WTC11 (cell line): Measurements from ENCODE around the gene SNAP25. TPM values are rescaled to one million over a fixed set of nuclear protein-coding genes. Genes with fewer than 3 reads are reported as not detected.
A peak's percentile ranks its signal among the peaks of the same experiment; 100 is the strongest.

Source experiments
- AR ChIP-seq: fragments of 250-450 bp; sonication (Bioruptor Pico); IDR thresholded peaks from 2 replicates; pipeline ENCODE4 v1.9.0; 2021; ENCODE audit warnings: mild to moderate bottlenecking
- ATF1 ChIP-seq: sonication (generic); formaldehyde crosslinking; IDR thresholded peaks from 2 replicates; pipeline ENCODE4 v1.8.1; 2023; ENCODE audit warnings: mild to moderate bottlenecking, moderate library complexity, missing genetic modification reagents
- CBFB ChIP-seq: sonication (generic); formaldehyde crosslinking; IDR thresholded peaks from 2 replicates; pipeline ENCODE4 v1.8.1; 2022; ENCODE audit warnings: mild to moderate bottlenecking, low read depth, missing genetic modification reagents
- CREM ChIP-seq: sonication (generic); formaldehyde crosslinking; IDR thresholded peaks from 2 replicates; pipeline ENCODE4 v1.8.1; 2022; ENCODE audit warnings: mild to moderate bottlenecking, missing genetic modification reagents, moderate library complexity
- ELF4 ChIP-seq: sonication (generic); formaldehyde crosslinking; IDR thresholded peaks from 2 replicates; pipeline ENCODE4 v1.8.1; 2022; ENCODE audit warnings: low read depth, mild to moderate bottlenecking, moderate library complexity, missing genetic modification reagents
- ESRRA ChIP-seq: sonication (generic); formaldehyde crosslinking; IDR thresholded peaks from 2 replicates; pipeline ENCODE4 v1.8.1; 2022; ENCODE audit warnings: mild to moderate bottlenecking, missing genetic modification reagents, borderline replicate concordance
- GABPB1 ChIP-seq: sonication (generic); formaldehyde crosslinking; IDR thresholded peaks from 2 replicates; pipeline ENCODE4 v1.8.1; 2023; ENCODE audit warnings: mild to moderate bottlenecking, missing genetic modification reagents
- IRF2 ChIP-seq: sonication (generic); formaldehyde crosslinking; IDR thresholded peaks from 2 replicates; pipeline ENCODE4 v1.8.0; 2022; ENCODE audit warnings: low read depth, missing genetic modification reagents, borderline replicate concordance
- JAZF1 ChIP-seq: fragments of 250-450 bp; sonication (Bioruptor Pico); IDR thresholded peaks from 2 replicates; pipeline ENCODE4 v1.9.0; 2021; ENCODE audit warnings: moderate library complexity, mild to moderate bottlenecking, inconsistent platforms
- MXD4 ChIP-seq: fragments of 250-450 bp; sonication (Bioruptor Pico); IDR thresholded peaks from 2 replicates; pipeline ENCODE4 v1.8.0; 2021; ENCODE audit warnings: mild to moderate bottlenecking, moderate library complexity, borderline replicate concordance
- MYBL2 ChIP-seq: sonication (generic); formaldehyde crosslinking; IDR thresholded peaks from 2 replicates; pipeline ENCODE4 v1.8.1; 2023; ENCODE audit warnings: mild to moderate bottlenecking, moderate library complexity, missing genetic modification reagents
- NR1H2 ChIP-seq: sonication (generic); formaldehyde crosslinking; IDR thresholded peaks from 2 replicates; pipeline ENCODE4 v1.9.0; 2021; ENCODE audit warnings: mild to moderate bottlenecking, moderate library complexity, missing genetic modification reagents
- NR2C2 ChIP-seq: sonication (generic); formaldehyde crosslinking; IDR thresholded peaks from 2 replicates; pipeline ENCODE4 v1.8.0; 2022; ENCODE audit warnings: mild to moderate bottlenecking, missing genetic modification reagents
- PRRX2 ChIP-seq: fragments of 250-450 bp; sonication (Bioruptor Pico); IDR thresholded peaks from 2 replicates; pipeline ENCODE4 v1.8.0; 2021; ENCODE audit warnings: mild to moderate bottlenecking
- SMAD3 ChIP-seq: sonication (generic); formaldehyde crosslinking; IDR thresholded peaks from 2 replicates; pipeline ENCODE4 v1.8.0; 2022; ENCODE audit warnings: missing genetic modification reagents, mild to moderate bottlenecking, borderline replicate concordance
- SMAD4 ChIP-seq: sonication (generic); formaldehyde crosslinking; IDR thresholded peaks from 2 replicates; pipeline ENCODE4 v1.8.0; 2022; ENCODE audit warnings: mild to moderate bottlenecking, missing genetic modification reagents
- TCF7 ChIP-seq: sonication (generic); formaldehyde crosslinking; IDR thresholded peaks from 2 replicates; pipeline ENCODE4 v1.8.0; 2022; ENCODE audit warnings: mild to moderate bottlenecking, low read depth, missing genetic modification reagents, moderate library complexity
- TEAD4 ChIP-seq: sonication (generic); formaldehyde crosslinking; IDR thresholded peaks from 2 replicates; pipeline ENCODE4 v1.8.0; 2022; ENCODE audit warnings: mild to moderate bottlenecking, missing genetic modification reagents
- TP53 ChIP-seq: sonication (generic); formaldehyde crosslinking; IDR thresholded peaks from 2 replicates; pipeline ENCODE4 v1.8.1; 2023; ENCODE audit warnings: mild to moderate bottlenecking, missing genetic modification reagents
- ZNF232 ChIP-seq: sonication (generic); formaldehyde crosslinking; IDR thresholded peaks from 2 replicates; pipeline ENCODE4 v1.8.0; 2022; ENCODE audit warnings: mild to moderate bottlenecking, missing genetic modification reagents
- ZNF396 ChIP-seq: fragments of 250-450 bp; sonication (Bioruptor Pico); IDR thresholded peaks from 2 replicates; pipeline ENCODE4 v1.8.0; 2021; ENCODE audit warnings: mild to moderate bottlenecking, moderate library complexity, borderline replicate concordance
- ZNF416 ChIP-seq: fragments of 250-450 bp; sonication (Bioruptor Pico); IDR thresholded peaks from 2 replicates; pipeline ENCODE4 v1.9.0; 2021; ENCODE audit warnings: mild to moderate bottlenecking, inconsistent platforms
- ZNF671 ChIP-seq: fragments of 250-450 bp; sonication (Bioruptor Pico); IDR thresholded peaks from 2 replicates; pipeline ENCODE4 v1.8.0; 2021; ENCODE audit warnings: mild to moderate bottlenecking
- ZSCAN18 ChIP-seq: fragments of 250-450 bp; sonication (Bioruptor Pico); IDR thresholded peaks from 2 replicates; pipeline ENCODE4 v2.1.2; 2022; ENCODE audit warnings: mild to moderate bottlenecking, moderate library complexity
- total RNA-seq: library from RNA; stranded (reverse); gene quantifications from 3 replicates; pipeline ENCODE4 v1.2.3, GENCODE V29; 2021
- TF ChIP-seq, protein P1 (sequence below): sonication (generic); formaldehyde crosslinking; IDR thresholded peaks from 2 replicates; pipeline ENCODE4 v1.8.1; 2022; ENCODE audit warnings: mild to moderate bottlenecking, missing genetic modification reagents, moderate library complexity, borderline replicate concordance
- TF ChIP-seq, protein P2 (sequence below): sonication (generic); formaldehyde crosslinking; IDR thresholded peaks from 2 replicates; pipeline ENCODE4 v1.8.0; 2023; ENCODE audit warnings: mild to moderate bottlenecking, missing genetic modification reagents

The SNAP25 gene
- total RNA-seq, 1 experiment from 2014 or later, result 0.72 TPM

GRCh38 chr20:10219452-10219791 is 792 bp downstream of the SNAP25 start (continued):
- TF ChIP-seq TP53 (peak; percentile 100), JAZF1 (no peak), ATF1 (CRISPR knock-in tag) (peak; percentile 99), ELF4 (CRISPR knock-in tag) (peak; percentile 99), SMAD3 (CRISPR knock-in tag) (peak; percentile 99), PRRX2 (CRISPR knock-in tag) (no peak), ZNF416 (no peak), TCF7 (CRISPR knock-in tag) (peak; percentile 99), AR (CRISPR knock-in tag) (no peak), ZNF232 (peak; percentile 100), IRF2 (CRISPR knock-in tag) (peak; percentile 97), CBFB (CRISPR knock-in tag) (peak; percentile 99), ZNF671 (no peak; the same call in 1 of the 2 replicates), CREM (CRISPR knock-in tag) (peak; percentile 96), ZSCAN18 (CRISPR knock-in tag) (peak; percentile 93), SMAD4 (CRISPR knock-in tag) (peak; percentile 99), NR1H2 (CRISPR knock-in tag) (peak; percentile 98), GABPB1 (CRISPR knock-in tag) (peak; percentile 88), NR2C2 (peak; percentile 88), TEAD4 (CRISPR knock-in tag) (peak; percentile 99), ZNF396 (peak; percentile 54; the same call in 1 of the 2 replicates), ESRRA (CRISPR knock-in tag) (peak; percentile 99), MXD4 (CRISPR knock-in tag) (peak; percentile 76; the same call in 1 of the 2 replicates), MYBL2 (CRISPR knock-in tag) (peak; percentile 99)
- TF ChIP-seq, protein P1, sequence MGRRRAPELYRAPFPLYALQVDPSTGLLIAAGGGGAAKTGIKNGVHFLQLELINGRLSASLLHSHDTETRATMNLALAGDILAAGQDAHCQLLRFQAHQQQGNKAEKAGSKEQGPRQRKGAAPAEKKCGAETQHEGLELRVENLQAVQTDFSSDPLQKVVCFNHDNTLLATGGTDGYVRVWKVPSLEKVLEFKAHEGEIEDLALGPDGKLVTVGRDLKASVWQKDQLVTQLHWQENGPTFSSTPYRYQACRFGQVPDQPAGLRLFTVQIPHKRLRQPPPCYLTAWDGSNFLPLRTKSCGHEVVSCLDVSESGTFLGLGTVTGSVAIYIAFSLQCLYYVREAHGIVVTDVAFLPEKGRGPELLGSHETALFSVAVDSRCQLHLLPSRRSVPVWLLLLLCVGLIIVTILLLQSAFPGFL (CRISPR knock-in tag), result peak; percentile 99
- TF ChIP-seq, protein P2, sequence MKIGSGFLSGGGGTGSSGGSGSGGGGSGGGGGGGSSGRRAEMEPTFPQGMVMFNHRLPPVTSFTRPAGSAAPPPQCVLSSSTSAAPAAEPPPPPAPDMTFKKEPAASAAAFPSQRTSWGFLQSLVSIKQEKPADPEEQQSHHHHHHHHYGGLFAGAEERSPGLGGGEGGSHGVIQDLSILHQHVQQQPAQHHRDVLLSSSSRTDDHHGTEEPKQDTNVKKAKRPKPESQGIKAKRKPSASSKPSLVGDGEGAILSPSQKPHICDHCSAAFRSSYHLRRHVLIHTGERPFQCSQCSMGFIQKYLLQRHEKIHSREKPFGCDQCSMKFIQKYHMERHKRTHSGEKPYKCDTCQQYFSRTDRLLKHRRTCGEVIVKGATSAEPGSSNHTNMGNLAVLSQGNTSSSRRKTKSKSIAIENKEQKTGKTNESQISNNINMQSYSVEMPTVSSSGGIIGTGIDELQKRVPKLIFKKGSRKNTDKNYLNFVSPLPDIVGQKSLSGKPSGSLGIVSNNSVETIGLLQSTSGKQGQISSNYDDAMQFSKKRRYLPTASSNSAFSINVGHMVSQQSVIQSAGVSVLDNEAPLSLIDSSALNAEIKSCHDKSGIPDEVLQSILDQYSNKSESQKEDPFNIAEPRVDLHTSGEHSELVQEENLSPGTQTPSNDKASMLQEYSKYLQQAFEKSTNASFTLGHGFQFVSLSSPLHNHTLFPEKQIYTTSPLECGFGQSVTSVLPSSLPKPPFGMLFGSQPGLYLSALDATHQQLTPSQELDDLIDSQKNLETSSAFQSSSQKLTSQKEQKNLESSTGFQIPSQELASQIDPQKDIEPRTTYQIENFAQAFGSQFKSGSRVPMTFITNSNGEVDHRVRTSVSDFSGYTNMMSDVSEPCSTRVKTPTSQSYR (CRISPR knock-in tag), result peak; percentile 99
